Mesenchymal stem cell (in vitro differentiated cells and primary cell): Measurements from ENCODE around the gene ADAMTS17.

ENCODE experiments used
- DNase-seq: peaks from one replicate; pipeline ENCODE4 v3.0.0-alpha.2; 2013
- H2AFZ ChIP-seq: one replicate; pipeline ENCODE4 v1.6.1; 2013; ENCODE audit warnings: low read depth, mild to moderate bottlenecking, control low read depth, inconsistent platforms, low read length, moderate library complexity
- H2AK5ac ChIP-seq: 2 replicates; pipeline ENCODE4 v1.6.1; 2013; ENCODE audit warnings: low read length, moderate library complexity, mild to moderate bottlenecking, inconsistent platforms; ENCODE audit not compliant: severe bottlenecking
- H2BK120ac ChIP-seq: one replicate; pipeline ENCODE4 v1.6.1; 2013; ENCODE audit warnings: low read depth, mild to moderate bottlenecking, inconsistent platforms, low read length, moderate library complexity
- H2BK12ac ChIP-seq, 2 experiments: one replicate each; pipeline ENCODE4 v1.6.1; 2013; ENCODE audit warnings: inconsistent platforms in 2 of 2, low read length in 2 of 2, mild to moderate bottlenecking in 2 of 2, moderate library complexity in 2 of 2, control low read depth in 1 of 2
- H2BK15ac ChIP-seq: one replicate; pipeline ENCODE4 v1.6.1; 2013; ENCODE audit warnings: mild to moderate bottlenecking, low read depth, inconsistent platforms; ENCODE audit not compliant: poor library complexity, severe bottlenecking
- H2BK5ac ChIP-seq: 2 replicates; pipeline ENCODE4 v1.6.1; 2013; ENCODE audit warnings: low read depth, mild to moderate bottlenecking, low read length, control low read depth, inconsistent platforms; ENCODE audit not compliant: poor library complexity, severe bottlenecking
- H3K14ac ChIP-seq, 2 experiments: one replicate each; pipeline ENCODE4 v1.6.1; 2013; ENCODE audit warnings: inconsistent platforms in 2 of 2, low read length in 2 of 2, control low read depth in 1 of 2, mild to moderate bottlenecking in 1 of 2, moderate library complexity in 1 of 2
- H3K18ac ChIP-seq, 2 experiments: one replicate each; pipeline ENCODE4 v1.6.1; 2013; ENCODE audit warnings: inconsistent platforms in 2 of 2, low read length in 2 of 2, control low read depth in 1 of 2, low read depth in 1 of 2, mild to moderate bottlenecking in 1 of 2
- H3K23ac ChIP-seq, 2 experiments: one replicate each; pipeline ENCODE4 v1.6.1; 2013; ENCODE audit warnings: inconsistent platforms in 2 of 2, low read length in 2 of 2, mild to moderate bottlenecking in 2 of 2, moderate library complexity in 2 of 2, control low read depth in 1 of 2
- H3K27ac ChIP-seq: 2 replicates; pipeline ENCODE4 v1.5.1; 2013; ENCODE audit warnings: mild to moderate bottlenecking, moderate library complexity, low read length, control low read depth, inconsistent platforms; ENCODE audit not compliant: poor library complexity, severe bottlenecking
- H3K27me3 ChIP-seq, 2 experiments: 2 replicates each; pipeline versions ENCODE4 v1.6.1 to v1.7.0; 2013; ENCODE audit warnings: low read length in 2 of 2, mild to moderate bottlenecking in 2 of 2, moderate library complexity in 2 of 2, control low read depth in 1 of 2, inconsistent platforms in 1 of 2; ENCODE audit not compliant: control insufficient read depth in 1 of 2, insufficient read depth in 1 of 2
- H3K36me3 ChIP-seq, 2 experiments: 2 replicates each; pipeline versions ENCODE4 v1.6.1 to v1.7.0; 2013; ENCODE audit warnings: low read length in 2 of 2, control low read depth in 1 of 2, inconsistent platforms in 1 of 2, low read depth in 1 of 2, mild to moderate bottlenecking in 1 of 2; ENCODE audit not compliant: insufficient read depth in 2 of 2, control insufficient read depth in 1 of 2
- H3K4ac ChIP-seq, 2 experiments: one replicate each; pipeline ENCODE4 v1.6.1; 2013; ENCODE audit warnings: inconsistent platforms in 2 of 2, low read length in 2 of 2, mild to moderate bottlenecking in 2 of 2, moderate library complexity in 2 of 2, control low read depth in 1 of 2, low read depth in 1 of 2
- H3K4me1 ChIP-seq: 2 replicates; pipeline ENCODE4 v1.6.1; 2013; ENCODE audit warnings: low read depth, low read length, control low read depth; ENCODE audit not compliant: control insufficient read depth, insufficient read depth
- H3K4me2 ChIP-seq: 2 replicates; pipeline ENCODE4 v1.6.1; 2013; ENCODE audit warnings: low read length, mild to moderate bottlenecking, inconsistent platforms; ENCODE audit not compliant: poor library complexity, severe bottlenecking
- H3K4me3 ChIP-seq, 2 experiments: 2 replicates each; pipeline versions ENCODE4 v1.5.1 to v1.7.0; 2013; ENCODE audit warnings: low read length in 2 of 2, mild to moderate bottlenecking in 2 of 2, control low read depth in 1 of 2, low read depth in 1 of 2; ENCODE audit not compliant: insufficient read depth in 1 of 2
- H3K79me1 ChIP-seq: replicated peaks from 2 replicates; pipeline ENCODE4 v1.6.1; 2013; ENCODE audit warnings: mild to moderate bottlenecking, control low read depth, low read length, inconsistent platforms; ENCODE audit not compliant: poor library complexity, severe bottlenecking
- H3K9ac ChIP-seq: 2 replicates; pipeline ENCODE4 v1.7.0; 2013; ENCODE audit warnings: mild to moderate bottlenecking, low read length, moderate library complexity
- H3K9me3 ChIP-seq: 2 replicates; pipeline ENCODE4 v1.7.0; 2013; ENCODE audit warnings: mild to moderate bottlenecking, low read length; ENCODE audit not compliant: control insufficient read depth
- H4K8ac ChIP-seq: one replicate; pipeline ENCODE4 v1.6.1; 2013; ENCODE audit warnings: inconsistent platforms, mild to moderate bottlenecking, low read length, moderate library complexity
- H4K91ac ChIP-seq: one replicate; pipeline ENCODE4 v1.6.1; 2013; ENCODE audit warnings: mild to moderate bottlenecking, low read length, inconsistent platforms
- WGBS: methylation state at CpG from one replicate; pipeline ENCODE4 v1.1.7; 2013; ENCODE audit warnings: mixed read lengths; 5-methylcytosine and 5-hydroxymethylcytosine counted together

ADAMTS17 gene

GRCh38 chr15:100336061-100336460, 5.7 kb downstream of the ADAMTS17 start:
- Histone ChIP-seq H3K4ac (no peak overlapping the region), H3K4me1 (no peaks in the 10 kb centered on the region), H2AFZ (no peak overlapping the region)

GRCh38 chr15:100335335-100335999, 6.3 kb downstream of the ADAMTS17 start:
- Histone ChIP-seq H3K4me2 (no peak overlapping the region), H2BK12ac (no peak overlapping the region), H3K23ac (no peak overlapping the region), H3K4ac (no peak overlapping the region), H2AK5ac (no peak overlapping the region), H3K79me1 (no peaks in the 10 kb centered on the region), H3K4me1 (no peaks in the 10 kb centered on the region), H2BK120ac (no peak overlapping the region), H2BK5ac (no peak overlapping the region), H4K91ac (no peak overlapping the region), H4K8ac (no peak overlapping the region), H3K27me3 (peaks cover 5 to 74% of the 10 kb centered on the region in 2 experiments), H3K4me3 (no peak overlapping the region), H3K9ac (no peak overlapping the region), H3K36me3 (no peaks in the 10 kb centered on the region), H2BK15ac (no peak overlapping the region), H3K9me3 (no peaks in the 10 kb centered on the region), H2AFZ (no peak overlapping the region), H3K18ac (no peak overlapping the region), H3K27ac (no peak overlapping the region), H3K14ac (no peak overlapping the region)
- WGBS = 72% methylated on average over 9 of the region's 9 CpGs
- no peak for DNase-seq

More at GRCh38 chr15:100336061-100336460, 5.7 kb downstream of the ADAMTS17 start:
- Histone ChIP-seq H3K9me3 (no peaks in the 10 kb centered on the region), H3K14ac (no peak overlapping the region), H3K9ac (no peak overlapping the region), H2AK5ac (no peak overlapping the region), H3K36me3 (no peaks in the 10 kb centered on the region), H2BK12ac (no peak overlapping the region), H2BK5ac (no peak overlapping the region), H3K4me2 (no peak overlapping the region), H3K27me3 (peaks cover 7 to 75% of the 10 kb centered on the region in 2 experiments), H2BK15ac (no peak overlapping the region), H4K91ac (no peak overlapping the region), H3K79me1 (no peaks in the 10 kb centered on the region), H3K27ac (no peak overlapping the region), H2BK120ac (no peak overlapping the region), H3K23ac (no peak overlapping the region), H3K4me3 (no peak overlapping the region), H3K18ac (no peak overlapping the region), H4K8ac (no peak overlapping the region)
- 62% methylated on average over 6 of the region's 6 CpGs for WGBS
- DNase-seq = no peak

- 86% methylated on average over 11 of the region's 11 CpGs for WGBS
Measured at GRCh38 chr15:100334905-100335304, 6.9 kb downstream of the ADAMTS17 start.

GRCh38 chr15:100334456-100334855, 7.3 kb downstream of the ADAMTS17 start:
- H3K27ac ChIP-seq = no peak overlapping the region
- H3K4me3 ChIP-seq = no peak overlapping the region
- peaks cover 0 to 65% of the 10 kb centered on the region in 2 experiments for H3K27me3 ChIP-seq
- no peak overlapping the region for H3K9ac ChIP-seq
- no peak overlapping the region for H3K4ac ChIP-seq
- no peak overlapping the region for H4K8ac ChIP-seq
- DNase-seq = no peak
- no peaks in the 10 kb centered on the region for H3K36me3 ChIP-seq
- H4K91ac ChIP-seq = no peak overlapping the region
- no peaks in the 10 kb centered on the region for H3K4me1 ChIP-seq
- no peak overlapping the region for H2AK5ac ChIP-seq
- H2BK120ac ChIP-seq = no peak overlapping the region
- no peaks in the 10 kb centered on the region for H3K79me1 ChIP-seq
- H3K14ac ChIP-seq = no peak overlapping the region
- H3K23ac ChIP-seq = no peak overlapping the region
- no peak overlapping the region for H3K18ac ChIP-seq
- no peak overlapping the region for H2BK5ac ChIP-seq
- H3K4me2 ChIP-seq = no peak overlapping the region
- H2BK12ac ChIP-seq = no peak overlapping the region
- no peak overlapping the region for H2BK15ac ChIP-seq
- no peak overlapping the region for H2AFZ ChIP-seq
- no peaks in the 10 kb centered on the region for H3K9me3 ChIP-seq
- 89% methylated on average over 19 of the region's 19 CpGs for WGBS

More at GRCh38 chr15:100334905-100335304, 6.9 kb downstream of the ADAMTS17 start:
- Histone ChIP-seq H2BK120ac (no peak overlapping the region), H2BK15ac (no peak overlapping the region), H3K4me2 (no peak overlapping the region), H3K9me3 (no peaks in the 10 kb centered on the region), H3K79me1 (no peaks in the 10 kb centered on the region), H4K91ac (no peak overlapping the region), H3K4me3 (no peak overlapping the region), H3K4me1 (no peaks in the 10 kb centered on the region), H3K27me3 (peaks cover 0 to 68% of the 10 kb centered on the region in 2 experiments), H2BK12ac (no peak overlapping the region), H2AFZ (no peak overlapping the region), H2AK5ac (no peak overlapping the region), H4K8ac (no peak overlapping the region), H3K36me3 (no peaks in the 10 kb centered on the region), H3K9ac (no peak overlapping the region), H3K27ac (no peak overlapping the region), H3K18ac (no peak overlapping the region), H3K4ac (no peak overlapping the region), H3K14ac (no peak overlapping the region), H3K23ac (no peak overlapping the region), H2BK5ac (no peak overlapping the region)
- DNase-seq = no peak
